ENCODE results near the gene YEATS4.

Gene YEATS4

GRCh38 chr12:69338120-69338859, 21.3 kb upstream of the YEATS4 start:
- TF ChIP-seq TAF1 (IDR thresholded peaks at IDR 0.05; ENCODE audit: low read depth) (no peak), TEAD4 (IDR thresholded peaks at IDR 0.05) (no peak)

GRCh38 chr12:69338936-69339335, 20.6 kb upstream of the YEATS4 start:
- TF ChIP-seq TCF12 (IDR thresholded peaks at IDR 0.05; ENCODE audit: low read depth) (no peak), EP300 (IDR thresholded peaks at IDR 0.05; ENCODE audit: borderline replicate concordance) (no peak), CEBPB (IDR thresholded peaks at IDR 0.05) (no peak), CREB1 (IDR thresholded peaks at IDR 0.05; ENCODE audit: low read depth) (no peak), REST (IDR thresholded peaks at IDR 0.05; ENCODE audit: low read depth) (no peak), EGR1 (IDR thresholded peaks at IDR 0.05) (no peak), TEAD4 (IDR thresholded peaks at IDR 0.05) (no peak), MAX (IDR thresholded peaks at IDR 0.05) (no peak), ZBTB7A (IDR thresholded peaks at IDR 0.05; ENCODE audit: low read depth) (no peak), NFIC (IDR thresholded peaks at IDR 0.05) (no peak), USF1 (IDR thresholded peaks at IDR 0.05) (no peak), RAD21 (IDR thresholded peaks at IDR 0.05; ENCODE audit: low read depth) (no peak)

GRCh38 chr12:69339999-69340398, 19.5 kb upstream of the YEATS4 start:
- TF ChIP-seq EP300 (IDR thresholded peaks at IDR 0.05; ENCODE audit: borderline replicate concordance) = no peak
- TF ChIP-seq MAX (IDR thresholded peaks at IDR 0.05) = no peak
- no peak for TF ChIP-seq CEBPB (IDR thresholded peaks at IDR 0.05)
- TF ChIP-seq CREB1 (IDR thresholded peaks at IDR 0.05; ENCODE audit: low read depth) = no peak
- no peak for TF ChIP-seq NFIC (IDR thresholded peaks at IDR 0.05)
- TF ChIP-seq ZBTB7A (IDR thresholded peaks at IDR 0.05; ENCODE audit: low read depth) = no peak
- no peak for TF ChIP-seq USF1 (IDR thresholded peaks at IDR 0.05)
- TF ChIP-seq TEAD4 (IDR thresholded peaks at IDR 0.05) = no peak
- TF ChIP-seq TAF1 (IDR thresholded peaks at IDR 0.05; ENCODE audit: low read depth) = no peak
- no peak for TF ChIP-seq EGR1 (IDR thresholded peaks at IDR 0.05)
- TF ChIP-seq RAD21 (IDR thresholded peaks at IDR 0.05; ENCODE audit: low read depth) = no peak
- TF ChIP-seq FOXM1 (IDR thresholded peaks at IDR 0.05; ENCODE audit: borderline replicate concordance, low read depth) = no peak
- TF ChIP-seq REST (IDR thresholded peaks at IDR 0.05; ENCODE audit: low read depth) = no peak
- no peak for TF ChIP-seq TCF12 (IDR thresholded peaks at IDR 0.05; ENCODE audit: low read depth)
- TF ChIP-seq YY1 (IDR thresholded peaks at IDR 0.05; ENCODE audit: low read depth) = no peak

GRCh38 chr12:69341328-69341727, 18.2 kb upstream of the YEATS4 start:
- no peak for TF ChIP-seq USF1 (IDR thresholded peaks at IDR 0.05)
- no peak for TF ChIP-seq EP300 (IDR thresholded peaks at IDR 0.05; ENCODE audit: borderline replicate concordance)
- no peak for TF ChIP-seq MAX (IDR thresholded peaks at IDR 0.05)
- no peak for TF ChIP-seq CREB1 (IDR thresholded peaks at IDR 0.05; ENCODE audit: low read depth)
- TF ChIP-seq EGR1 (IDR thresholded peaks at IDR 0.05) = no peak
- no peak for TF ChIP-seq RAD21 (IDR thresholded peaks at IDR 0.05; ENCODE audit: low read depth)
- TF ChIP-seq TEAD4 (IDR thresholded peaks at IDR 0.05) = no peak
- no peak for TF ChIP-seq REST (IDR thresholded peaks at IDR 0.05; ENCODE audit: low read depth)
- no peak for TF ChIP-seq NFIC (IDR thresholded peaks at IDR 0.05)
- no peak for TF ChIP-seq CEBPB (IDR thresholded peaks at IDR 0.05)
- TF ChIP-seq TCF12 (IDR thresholded peaks at IDR 0.05; ENCODE audit: low read depth) = no peak
- TF ChIP-seq YY1 (IDR thresholded peaks at IDR 0.05; ENCODE audit: low read depth) = no peak
- TF ChIP-seq ZBTB7A (IDR thresholded peaks at IDR 0.05; ENCODE audit: low read depth) = no peak
- no peak for TF ChIP-seq TAF1 (IDR thresholded peaks at IDR 0.05; ENCODE audit: low read depth)

All from Ishikawa (cell line).